Measurements from ENCODE around the gene ITGA2.

ITGA2 gene

DNA sequence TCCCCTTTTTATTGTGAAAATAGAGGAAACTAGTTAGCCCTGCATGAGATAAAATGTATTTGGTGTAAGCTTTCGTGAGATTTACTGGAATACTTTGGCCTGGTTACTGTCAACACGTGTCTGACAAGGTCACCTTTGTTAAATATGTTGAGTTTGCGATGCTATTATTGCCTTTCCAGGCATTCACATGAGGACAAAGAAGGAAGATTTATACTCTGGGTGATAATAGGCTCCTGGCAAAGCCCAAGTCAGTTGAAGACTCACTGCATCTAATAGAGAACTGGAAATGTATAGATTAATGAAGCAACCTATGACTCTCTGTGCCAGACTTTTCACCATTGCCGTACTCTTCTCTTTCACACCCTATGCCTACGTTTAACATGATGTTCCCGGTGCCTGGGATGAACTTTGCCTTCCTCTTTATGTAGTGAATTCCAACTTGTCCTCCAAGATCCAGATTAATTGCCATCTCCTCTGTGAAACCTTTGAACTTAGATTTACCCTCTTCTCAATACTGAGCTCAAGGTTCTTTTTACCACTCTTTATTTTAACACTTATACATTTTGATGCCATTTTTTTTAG lies 33.9 kb downstream of the ITGA2 start:
- DNase-seq: no peak

DNA sequence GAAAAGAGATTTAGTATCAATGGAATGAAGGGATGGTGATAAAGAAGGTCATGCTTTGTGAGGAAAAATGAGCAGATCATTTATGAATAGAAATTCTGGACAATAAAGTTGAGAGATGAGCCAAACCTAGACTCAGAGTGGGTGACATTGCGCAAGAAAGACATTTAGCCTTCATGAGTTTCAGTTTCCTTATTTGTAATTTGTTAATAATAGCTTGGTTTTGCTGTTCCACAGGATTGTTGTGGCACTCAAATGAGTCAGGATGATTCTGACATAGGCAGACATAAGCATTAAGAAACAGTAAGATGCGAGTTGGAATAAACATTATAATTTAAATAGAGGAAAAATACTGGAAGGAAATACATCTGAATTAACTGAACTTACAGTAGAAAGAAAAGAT lies 34.8 kb downstream of the ITGA2 start:
- no peak for DNase-seq

DNA sequence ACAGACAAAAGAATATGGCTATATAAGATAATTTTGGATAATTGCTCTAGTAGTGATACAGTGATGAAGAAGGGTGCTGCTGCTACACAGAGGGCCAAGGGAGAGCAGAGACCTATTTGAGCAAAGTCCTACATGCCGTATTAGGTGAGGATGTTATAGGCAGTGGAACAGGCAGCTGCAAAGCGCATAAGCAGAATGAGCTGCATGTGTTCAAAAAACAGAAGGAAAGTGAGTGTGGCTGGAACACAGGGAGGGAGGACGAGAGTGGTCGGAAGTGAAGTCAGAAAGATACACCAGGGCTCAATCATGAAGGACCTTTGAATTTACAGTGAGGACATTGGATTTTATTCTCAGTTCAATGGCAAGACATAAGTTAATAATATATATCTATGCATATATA lies 35.4 kb downstream of the ITGA2 start:
- DNase-seq: no peak

- no peak for DNase-seq
These were observed 36.3 kb downstream of the ITGA2 start for GRCh38 chr5:53025487-53025886.

- DNase-seq: no peak
These were observed 38.8 kb downstream of the ITGA2 start for GRCh38 chr5:53027913-53028312.

DNA sequence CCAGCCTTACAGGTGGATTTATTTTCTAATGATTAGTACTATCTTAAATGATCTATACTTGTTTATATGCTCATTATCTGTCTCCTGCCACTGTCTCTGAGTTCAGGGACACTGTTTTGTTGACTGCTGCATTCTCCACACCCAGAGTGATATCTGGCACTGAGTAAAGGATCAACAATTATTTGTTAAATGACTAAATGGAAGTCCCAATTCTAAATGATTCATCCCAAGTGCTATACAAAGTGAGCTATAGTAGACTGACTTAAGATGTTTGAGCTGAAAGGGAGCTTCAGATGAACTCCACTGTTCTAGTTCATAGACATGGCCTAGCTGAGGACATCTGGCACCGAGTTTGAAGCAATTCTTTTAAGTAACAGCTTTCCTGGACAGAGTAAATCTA lies 40.5 kb downstream of the ITGA2 start:
- no peak for DNase-seq

GRCh38 chr5:53030893-53031292 lies 41.7 kb downstream of the ITGA2 start:
- DNase-seq: no peak

DNA sequence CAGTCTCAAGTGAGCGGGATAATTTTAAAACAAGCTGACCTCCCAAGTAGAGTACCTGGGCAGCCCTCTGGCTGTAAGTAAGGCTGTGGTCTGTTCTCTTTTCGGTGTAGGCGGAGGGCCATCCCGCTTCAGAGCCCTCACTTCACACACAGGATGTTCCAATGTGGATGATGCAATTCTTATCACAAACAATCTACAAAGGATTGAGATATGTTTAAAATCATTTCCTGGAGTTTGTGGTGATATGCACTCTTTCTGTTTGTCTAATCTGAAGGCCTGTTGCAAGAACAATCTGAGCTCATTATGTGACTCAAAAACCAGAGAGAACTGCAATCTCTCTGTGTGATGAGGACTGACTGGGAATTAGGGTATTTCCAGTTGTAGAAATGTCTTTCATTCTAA lies 42.5 kb downstream of the ITGA2 start:
- DNase-seq: no peak

DNA sequence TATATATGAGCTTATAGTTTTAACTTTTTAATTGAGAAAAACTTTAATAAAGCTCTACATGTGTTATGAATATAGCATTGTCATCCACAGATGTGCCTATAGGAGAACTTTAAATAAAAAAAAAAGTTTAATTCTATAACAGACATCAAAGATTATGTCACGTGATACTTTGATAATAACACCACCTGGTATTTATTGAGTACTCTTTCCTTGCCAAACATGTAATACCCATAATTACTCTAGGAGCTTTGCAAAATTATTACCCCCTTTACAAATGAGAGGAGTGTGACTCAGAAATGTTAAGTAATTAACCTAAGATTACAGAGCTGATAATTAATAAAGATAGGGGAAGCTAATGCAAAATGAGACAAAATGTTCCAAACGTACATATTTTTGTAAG lies 43.0 kb downstream of the ITGA2 start:
- no peak for DNase-seq

- DNase-seq: no peak
These were observed 45.7 kb downstream of the ITGA2 start for GRCh38 chr5:53034832-53035231.

DNA sequence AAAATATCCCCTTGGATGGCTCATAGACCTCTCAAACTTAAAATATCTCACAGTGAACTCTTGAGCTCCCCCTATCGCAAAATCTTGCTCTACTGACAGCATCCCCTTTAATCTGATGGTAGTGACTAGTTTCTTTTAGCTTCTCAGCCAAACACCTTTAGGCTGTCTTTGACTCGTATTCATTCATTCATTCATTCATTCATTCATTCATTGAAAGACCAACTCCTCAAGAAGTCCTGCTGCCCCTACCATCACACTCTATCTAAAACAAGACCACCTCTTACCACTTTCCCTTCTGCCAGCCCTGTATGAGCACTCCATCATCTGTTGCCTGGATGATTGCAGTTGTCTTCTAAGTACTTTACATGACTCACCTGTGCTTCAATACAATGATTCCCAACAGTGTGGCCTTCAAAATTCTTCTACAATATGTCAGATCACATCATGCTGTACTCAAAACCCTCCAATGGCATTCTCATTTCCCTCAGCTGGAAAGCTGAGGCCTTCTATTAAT lies 46.8 kb downstream of the ITGA2 start:
- DNase-seq: no peak

DNA sequence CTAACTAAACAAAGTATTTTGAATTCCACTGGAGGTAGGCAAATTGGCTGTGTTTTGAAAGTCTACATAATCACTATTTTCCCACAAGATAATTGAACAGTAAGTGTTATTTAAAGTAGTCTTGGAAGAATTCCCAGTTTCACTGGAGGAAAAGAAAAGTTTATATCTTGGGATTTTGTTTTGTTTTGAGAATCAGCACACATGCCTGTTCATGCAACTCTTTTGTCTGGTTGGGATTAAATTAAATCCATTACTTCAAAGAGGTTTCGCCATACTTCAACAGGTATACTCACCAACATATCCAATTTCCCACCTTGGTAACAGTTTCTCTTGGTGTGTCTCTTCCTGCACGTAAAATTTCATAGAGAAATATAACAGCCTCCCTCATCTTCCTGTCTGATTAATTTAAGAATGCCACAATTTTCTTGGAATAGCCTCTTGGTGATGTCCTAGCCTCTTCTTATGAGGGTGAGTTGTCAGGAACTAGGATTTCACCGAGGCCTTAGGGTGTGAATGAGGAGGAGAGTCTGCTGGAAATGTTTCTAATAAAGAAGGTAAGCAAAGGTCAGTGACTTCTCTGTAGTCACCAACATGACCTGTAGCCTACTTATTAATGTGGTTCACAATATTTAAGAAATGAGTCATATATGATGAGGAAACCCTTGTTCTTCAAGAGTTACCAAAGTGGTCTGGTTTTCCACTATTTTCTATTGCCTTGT lies 48.1 kb downstream of the ITGA2 start:
- DNase-seq: no peak

- no peak for DNase-seq
These were observed 49.2 kb downstream of the ITGA2 start for GRCh38 chr5:53038196-53038847.

- DNase-seq: no peak
These were observed 50.7 kb downstream of the ITGA2 start for GRCh38 chr5:53039855-53040254.

- no peak for DNase-seq
These were observed 52.0 kb downstream of the ITGA2 start for GRCh38 chr5:53041071-53041692.

GRCh38 chr5:53041740-53042139 lies 52.6 kb downstream of the ITGA2 start:
- no peak for DNase-seq

DNA sequence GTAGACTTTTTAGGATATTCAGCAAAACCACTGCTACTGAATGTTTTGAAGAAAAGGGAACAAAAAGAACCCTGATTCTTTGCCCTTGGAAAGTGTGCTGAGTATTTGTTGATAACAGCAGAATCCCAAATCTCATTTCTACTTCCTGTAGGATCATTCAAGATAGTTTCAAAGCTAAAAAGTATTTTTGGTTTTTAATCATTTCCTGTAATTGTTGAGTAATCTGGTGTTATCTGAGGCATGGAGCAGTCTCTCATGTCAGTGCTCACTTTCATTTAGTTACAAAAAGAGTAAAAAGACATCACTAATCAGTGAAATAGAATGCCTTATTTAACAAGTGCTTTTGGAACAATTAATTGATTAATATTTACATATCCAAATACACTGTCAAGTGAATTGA lies 56.1 kb downstream of the ITGA2 start:
- no peak for DNase-seq

- no peak for DNase-seq
These were observed 59.1 kb downstream of the ITGA2 start for GRCh38 chr5:53048248-53048647.

GRCh38 chr5:53052499-53052898 lies 63.3 kb downstream of the ITGA2 start:
- DNase-seq: no peak

- DNase-seq: no peak
These were observed 64.2 kb downstream of the ITGA2 start for GRCh38 chr5:53053364-53053763.

DNA sequence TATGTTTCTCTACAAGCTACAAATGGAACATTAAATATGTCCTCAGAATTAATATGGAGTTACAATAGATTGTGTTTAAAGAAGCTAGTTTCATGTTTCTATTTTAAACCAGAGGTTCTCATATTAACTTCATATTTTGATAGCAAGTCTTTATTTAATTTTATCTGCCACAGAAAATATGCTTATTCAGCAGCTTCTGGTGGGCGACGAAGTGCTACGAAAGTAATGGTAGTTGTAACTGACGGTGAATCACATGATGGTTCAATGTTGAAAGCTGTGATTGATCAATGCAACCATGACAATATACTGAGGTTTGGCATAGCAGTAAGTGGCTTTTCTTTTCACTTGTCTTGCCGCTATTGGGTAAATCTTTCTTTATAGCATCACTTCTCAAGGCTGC lies 66.2 kb downstream of the ITGA2 start:
- no peak for DNase-seq

- no peak for DNase-seq
These were observed 70.1 kb downstream of the ITGA2 start for GRCh38 chr5:53059281-53059680.

DNA sequence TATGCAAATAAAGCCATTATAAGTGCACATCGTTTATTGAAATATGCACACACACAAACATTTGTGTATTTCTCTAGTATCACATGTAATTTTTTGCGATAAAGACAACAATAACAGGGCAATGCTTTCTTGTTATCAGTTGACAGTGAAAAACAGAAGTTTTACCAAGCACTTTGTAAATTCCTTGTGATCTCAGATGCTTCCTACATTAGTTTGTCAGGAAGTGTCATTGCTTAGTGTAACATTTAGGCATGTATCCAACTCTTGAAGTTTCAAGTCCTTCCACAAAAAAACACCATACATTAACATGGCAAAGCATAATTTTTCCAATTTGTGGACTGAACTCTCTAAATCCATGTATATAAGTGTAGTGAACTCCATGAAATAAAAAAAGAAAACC lies 74.0 kb downstream of the ITGA2 start:
- no peak for DNase-seq

DNA sequence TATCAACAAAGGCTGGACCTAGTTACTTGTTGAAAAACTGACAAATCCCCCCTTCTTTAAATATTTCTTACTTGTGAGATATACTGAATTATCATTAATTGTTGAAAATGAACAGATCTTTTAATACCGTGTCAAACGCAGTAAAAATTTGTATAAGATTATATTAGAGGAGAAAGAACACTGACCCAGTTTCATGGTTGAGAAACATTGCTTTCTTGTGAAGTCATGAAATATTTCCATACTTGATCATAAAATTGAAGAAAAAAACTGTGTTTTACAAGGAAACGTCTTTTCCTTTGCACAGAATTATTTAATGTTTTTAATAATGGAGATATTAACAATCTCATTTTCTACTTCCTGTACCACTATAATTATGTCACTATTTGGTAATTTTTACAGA lies 74.6 kb downstream of the ITGA2 start:
- DNase-seq: no peak

Data from DMS153 (cell line).